K562 (cell line): ENCODE data around the gene NAA15. TPM values are rescaled to one million over a fixed set of nuclear protein-coding genes. Genes with fewer than 3 reads are reported as not detected.

Experiments used
- ATAC-seq: fragments of 200-7000 bp; cut with Tn5 transposase; 3 replicates; pipeline ENCODE4 v1.9.1; 2020; ENCODE audit warnings: moderate library complexity
- BruUV-seq: library from RNA; stranded (reverse); fragments of 400-500 nt; replicated peaks from 2 replicates; lab custom pipeline; 2021; lab: Mats Ljungman, UMichigan
- CTCF ChIA-PET: fragments of 300-600 bp; formaldehyde crosslinking; extraction: SDS; loops from one replicate; lab custom pipeline; 2021; ENCODE audit warnings: low intra/inter-chr PET ratio; lab: Yijun Ruan, JAX
- POLR2A ChIA-PET: fragments of 300-600, 350-650 bp; sonication (Branson Sonifier 250); formaldehyde crosslinking; extraction: SDS; loops from one replicate; lab custom pipeline; 2021; ENCODE audit warnings: antibody characterized with exemption, inconsistent platforms; lab: Yijun Ruan, JAX
- DNase-seq, 4 experiments: peaks; one replicate each; pipeline versions ENCODE4 v3.0.0 to v3.0.0-alpha.2; 2011 to 2018; ENCODE audit warnings: low spot score in 3 of 4, mixed read lengths in 3 of 4; ENCODE audit errors: extremely low read depth in 1 of 4
- FAIRE-seq: peaks from 2 replicates; lab custom pipeline; 2011; peaks lifted over from hg19 to GRCh38; lab: Jason Lieb, UNC
- H2AFZ ChIP-seq: 2 replicates; pipeline ENCODE4 v1.6.0; 2011; ENCODE audit warnings: low read depth, low read length, control low read depth, inconsistent platforms
- H3K27ac ChIP-seq: fragments of 200-600 bp; 3 replicates; pipeline ENCODE4 v1.8.0; 2011; ENCODE audit warnings: low read depth, mild to moderate bottlenecking, control low read depth, inconsistent platforms, low read length, moderate library complexity, mixed read lengths; ENCODE audit errors: extremely low read depth
- H3K27me3 ChIP-seq, 2 experiments: fragments of 300-600 bp in 1 of 2; 2 replicates in 1 of 2; 3 replicates in 1 of 2; pipeline versions ENCODE4 v1.6.0 to v1.8.0; 2011; ENCODE audit warnings: inconsistent platforms in 2 of 2, low read length in 2 of 2, mild to moderate bottlenecking in 1 of 2, mixed read lengths in 1 of 2, moderate library complexity in 1 of 2; ENCODE audit not compliant: control insufficient read depth in 2 of 2, insufficient read depth in 2 of 2
- H3K36me3 ChIP-seq: fragments of 300-600 bp; 3 replicates; pipeline ENCODE4 v1.8.0; 2011; ENCODE audit warnings: mild to moderate bottlenecking, low read length, inconsistent platforms; ENCODE audit not compliant: control insufficient read depth, insufficient read depth
- H3K4me1 ChIP-seq, 2 experiments: fragments of 200-600 bp in 1 of 2; replicated peaks in 1 of 2; 2 replicates in 1 of 2; 3 replicates in 1 of 2; pipeline versions ENCODE4 v1.5.1 to v1.8.0; 2011; ENCODE audit warnings: inconsistent platforms in 2 of 2, low read length in 2 of 2, mild to moderate bottlenecking in 1 of 2, mixed read lengths in 1 of 2, moderate library complexity in 1 of 2; ENCODE audit not compliant: control insufficient read depth in 2 of 2, insufficient read depth in 2 of 2
- H3K4me2 ChIP-seq: 2 replicates; pipeline ENCODE4 v1.6.1; 2011; ENCODE audit warnings: low read length, control low read depth, inconsistent platforms, mixed read lengths; ENCODE audit not compliant: insufficient read depth
- H3K4me3 ChIP-seq: fragments of 200-600 bp; sonication (generic), shearing (Covaris generic); 2 replicates; pipeline ENCODE4 v1.5.1; 2016; ENCODE audit warnings: control low read depth, inconsistent platforms
- H3K79me2 ChIP-seq: fragments of 200-600 bp; 3 replicates; pipeline ENCODE4 v1.8.0; 2011; ENCODE audit warnings: low read length, inconsistent platforms; ENCODE audit not compliant: control insufficient read depth, insufficient read depth
- H3K9ac ChIP-seq, 2 experiments: 2 replicates each; pipeline versions ENCODE4 v1.6.0 to v1.6.1; 2011; ENCODE audit warnings: low read depth in 2 of 2, low read length in 2 of 2, control low read depth in 1 of 2, inconsistent platforms in 1 of 2, mild to moderate bottlenecking in 1 of 2, mixed read lengths in 1 of 2; ENCODE audit not compliant: insufficient read depth in 1 of 2
- H3K9me1 ChIP-seq: one replicate; pipeline ENCODE4 v1.6.0; 2011; ENCODE audit warnings: inconsistent platforms, mild to moderate bottlenecking, low read length, moderate library complexity; ENCODE audit not compliant: control insufficient read depth, insufficient read depth
- H3K9me3 ChIP-seq: replicated peaks from 2 replicates; pipeline ENCODE4 v1.5.1; 2011; ENCODE audit warnings: low read depth, low read length, inconsistent platforms; ENCODE audit not compliant: control insufficient read depth, insufficient read depth
- H4K20me1 ChIP-seq: replicated peaks from 2 replicates; pipeline ENCODE4 v1.6.1; 2011; ENCODE audit warnings: low read length, inconsistent platforms, mixed read lengths; ENCODE audit not compliant: control insufficient read depth, insufficient read depth
- BMI1 ChIP-seq: fragments of 150-350 bp; IDR thresholded peaks from 2 replicates; pipeline ENCODE4 v1.6.1; 2014; ENCODE audit warnings: low read length
- HCFC1 ChIP-seq: IDR thresholded peaks from 2 replicates; pipeline ENCODE4 v1.6.1; 2012; ENCODE audit warnings: low read depth, low read length, improper control_type of control experiment
- HDAC2 ChIP-seq: fragments of 450-650 bp; IDR thresholded peaks from 2 replicates; pipeline ENCODE4 v1.6.1; 2016; ENCODE audit warnings: mild to moderate bottlenecking
- LARP7 ChIP-seq: fragments of 450-650 bp; IDR thresholded peaks from 2 replicates; pipeline ENCODE4 v1.6.1; 2016
- MAFK ChIP-seq: IDR thresholded peaks from 2 replicates; pipeline ENCODE4 v1.6.1; 2011; ENCODE audit warnings: low read length, improper control_type of control experiment
- MEIS2 ChIP-seq: fragments of 450-650 bp; IDR thresholded peaks from 2 replicates; pipeline ENCODE4 v1.6.1; 2014; ENCODE audit warnings: mild to moderate bottlenecking; ENCODE audit not compliant: partially characterized antibody
- RBM15 ChIP-seq: fragments of 200-400 bp; formaldehyde crosslinking; IDR thresholded peaks from 2 replicates; pipeline ENCODE4 v1.6.1; 2018; ENCODE audit warnings: mild to moderate bottlenecking, low read length, moderate library complexity; ENCODE audit not compliant: insufficient read depth
- WGBS: fragments of 100-300 bp; shearing (Covaris generic); methylation state at CpG from one replicate; pipeline ENCODE4 v1.1.6; 2016; ENCODE audit warnings: low coverage, mixed read lengths; ENCODE audit not compliant: insufficient coverage; ENCODE audit errors: missing lambda C conversion rate; 5-methylcytosine and 5-hydroxymethylcytosine counted together
- in situ Hi-C: fragments of 300-500 bp; cut with MboI; formaldehyde crosslinking; loops from 4 replicates; pipeline ENCODE4 v1.15.0; 2018; ENCODE audit warnings: inconsistent platforms, mixed read lengths
- intact Hi-C: fragments of 100-400 bp; cut with micrococcal nuclease; formaldehyde crosslinking; loops from 2 replicates; pipeline ENCODE4 v1.14.2; 2022
- polyA plus RNA-seq, 8 experiments: library from polyadenylated mRNA; depleted of rRNA in 4 of 8; stranded (reverse) in 5 of 8; unstranded in 3 of 8; fragments of >200 nt; fragmentation: Nextera tagmentation in 2 of 8; fragmentation: Illumina TruSeq in 1 of 8; extraction: Ambion mirVana in 2 of 8; extraction: Trizol in 1 of 8; gene quantifications; 2 replicates each; pipeline versions ENCODE4 v1.2.1 to v1.2.3, GENCODE V29; 2011 to 2014; ENCODE audit warnings: inconsistent platforms in 1 of 8, missing spikeins in 1 of 8
- total RNA-seq, 7 experiments: library from RNA; depleted of rRNA in 6 of 7; stranded (reverse); fragments of >200 nt in 6 of 7; fragmentation: Illumina TruSeq in 2 of 7; extraction: Trizol in 2 of 7; gene quantifications; 2 replicates each; pipeline versions ENCODE4 v1.2.1 to v1.2.3, GENCODE V29; 2011 to 2021; ENCODE audit warnings: low replicate concordance in 1 of 7
- TF ChIP-seq, protein P1 (sequence below): fragments of 450-650 bp; IDR thresholded peaks from 2 replicates; pipeline ENCODE4 v1.6.1; 2016
- TF ChIP-seq, protein P2 (sequence below), 2 experiments: IDR thresholded peaks in 1 of 2; conservative IDR thresholded peaks in 1 of 2; 2 replicates each; pipeline ENCODE4 v1.6.1; 2016; ENCODE audit warnings: low read depth in 2 of 2, mild to moderate bottlenecking in 1 of 2, missing compliant biosample characterization in 1 of 2, missing genetic modification characterization in 1 of 2, moderate library complexity in 1 of 2

The NAA15 gene
- total and polyA plus RNA-seq, 9 of the 15 experiments (the other 6 are each of a cell fraction or from before 2014, with no cell fraction given) = 37.8 to 117 (median 63.2) TPM

DNA sequence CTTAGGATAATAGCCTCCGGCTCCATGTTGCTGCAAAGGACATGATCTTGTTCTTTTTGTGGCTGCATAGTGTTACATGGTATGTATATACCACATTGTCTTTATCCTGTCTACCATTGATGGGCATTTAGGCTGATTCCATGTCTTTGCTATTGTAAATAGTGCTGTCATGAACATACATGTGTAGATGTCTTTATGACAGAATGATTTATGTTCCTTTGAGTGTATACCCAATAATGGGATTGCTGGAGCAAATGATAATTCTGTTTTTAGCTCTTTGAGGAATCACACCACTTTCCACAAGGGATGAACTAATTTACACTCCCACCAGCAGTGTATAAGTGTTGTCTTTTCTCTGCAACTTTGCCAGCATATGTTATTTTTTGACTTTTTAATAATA lies 157.2 kb downstream of the NAA15 start:
- Histone ChIP-seq H4K20me1 (no peaks in the 10 kb centered on the region), H3K9me1 (no peaks in the 10 kb centered on the region), H3K27ac (no peak overlapping the region), H3K79me2 (peaks cover 24% of the 10 kb centered on the region), H3K4me2 (no peak overlapping the region), H3K27me3 (no peaks in the 10 kb centered on the region), H3K9ac (no peak overlapping the region), H2AFZ (no peak overlapping the region), H3K4me3 (no peak overlapping the region), H3K9me3 (no peaks in the 10 kb centered on the region), H3K36me3 (no peaks in the 10 kb centered on the region), H3K4me1 (peaks cover 13 to 18% of the 10 kb centered on the region in 2 experiments; a peak in 4 of 5 replicates)
- FAIRE-seq (no peak), DNase-seq (no peak), ATAC-seq (no peak)
- ChIA-PET POLR2A (interaction anchor here (1.2 kb wide), 1 partner anchor 19 kb away, joined by 3 read pairs; no protein-coding TSS in a partner anchor), CTCF (no interaction called here)
- no TSS peak for BruUV-seq
- 86% methylated on average over 1 of the region's 1 CpG for WGBS
- intact Hi-C loops = no loop called here
- TF ChIP-seq, protein P1, sequence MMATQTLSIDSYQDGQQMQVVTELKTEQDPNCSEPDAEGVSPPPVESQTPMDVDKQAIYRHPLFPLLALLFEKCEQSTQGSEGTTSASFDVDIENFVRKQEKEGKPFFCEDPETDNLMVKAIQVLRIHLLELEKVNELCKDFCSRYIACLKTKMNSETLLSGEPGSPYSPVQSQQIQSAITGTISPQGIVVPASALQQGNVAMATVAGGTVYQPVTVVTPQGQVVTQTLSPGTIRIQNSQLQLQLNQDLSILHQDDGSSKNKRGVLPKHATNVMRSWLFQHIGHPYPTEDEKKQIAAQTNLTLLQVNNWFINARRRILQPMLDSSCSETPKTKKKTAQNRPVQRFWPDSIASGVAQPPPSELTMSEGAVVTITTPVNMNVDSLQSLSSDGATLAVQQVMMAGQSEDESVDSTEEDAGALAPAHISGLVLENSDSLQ = peak; percentile 69
- TF ChIP-seq BMI1 (no peak), MEIS2 (peak; percentile 80), RBM15 (no peak), MAFK (no peak), HDAC2 (no peak), LARP7 (no peak), HCFC1 (no peak)
- TF ChIP-seq, protein P2, sequence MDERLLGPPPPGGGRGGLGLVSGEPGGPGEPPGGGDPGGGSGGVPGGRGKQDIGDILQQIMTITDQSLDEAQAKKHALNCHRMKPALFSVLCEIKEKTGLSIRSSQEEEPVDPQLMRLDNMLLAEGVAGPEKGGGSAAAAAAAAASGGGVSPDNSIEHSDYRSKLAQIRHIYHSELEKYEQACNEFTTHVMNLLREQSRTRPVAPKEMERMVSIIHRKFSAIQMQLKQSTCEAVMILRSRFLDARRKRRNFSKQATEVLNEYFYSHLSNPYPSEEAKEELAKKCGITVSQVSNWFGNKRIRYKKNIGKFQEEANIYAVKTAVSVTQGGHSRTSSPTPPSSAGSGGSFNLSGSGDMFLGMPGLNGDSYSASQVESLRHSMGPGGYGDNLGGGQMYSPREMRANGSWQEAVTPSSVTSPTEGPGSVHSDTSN (CRISPR knock-in tag; IDR thresholded peaks at IDR 0.05; ENCODE audit: low read depth) = no peak
- TF ChIP-seq, protein P2 (tag; conservative IDR thresholded peaks at IDR 0.05; ENCODE audit: low read depth) = peak; percentile 68
- in situ Hi-C loops = no loop called here
